Amniotic epithelial cell (primary cell): ENCODE results near the gene BAZ2B.

Experiments
- DNase-seq: peaks from one replicate; pipeline ENCODE4 v3.0.0-alpha.2; 2010; ENCODE audit warnings: low read depth

Gene BAZ2B

DNA sequence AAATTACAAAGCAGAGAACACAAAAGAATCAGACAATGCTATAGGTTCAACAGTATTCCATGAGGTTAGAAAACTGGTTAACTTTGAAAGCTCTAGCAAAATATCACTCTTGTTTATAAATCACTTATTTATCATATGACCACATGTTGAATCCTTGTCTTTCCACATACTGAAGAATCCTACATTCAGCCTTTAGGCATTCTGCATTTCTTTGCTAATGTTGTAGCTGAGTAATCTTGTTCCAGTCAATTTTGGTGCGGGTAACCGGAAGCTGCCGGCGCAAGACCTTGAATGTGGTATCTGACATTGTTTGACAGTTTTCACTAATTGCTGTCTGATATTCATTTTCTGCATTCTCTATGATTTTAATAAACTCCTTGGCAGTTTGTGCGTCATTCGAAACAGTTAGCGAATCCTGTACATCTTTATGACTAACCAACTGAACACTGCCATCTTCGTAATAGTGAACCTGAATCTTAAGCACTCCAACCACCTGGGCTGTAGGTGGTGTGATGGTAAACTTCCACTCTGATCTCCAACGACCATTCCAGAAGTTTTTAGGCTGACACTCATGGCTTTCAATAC, 154.1 kb downstream of the BAZ2B start:
- peak; percentile 45 for DNase-seq

GRCh38 chr2:159461076-159461475, 155.3 kb downstream of the BAZ2B start:
- no peak for DNase-seq

DNA sequence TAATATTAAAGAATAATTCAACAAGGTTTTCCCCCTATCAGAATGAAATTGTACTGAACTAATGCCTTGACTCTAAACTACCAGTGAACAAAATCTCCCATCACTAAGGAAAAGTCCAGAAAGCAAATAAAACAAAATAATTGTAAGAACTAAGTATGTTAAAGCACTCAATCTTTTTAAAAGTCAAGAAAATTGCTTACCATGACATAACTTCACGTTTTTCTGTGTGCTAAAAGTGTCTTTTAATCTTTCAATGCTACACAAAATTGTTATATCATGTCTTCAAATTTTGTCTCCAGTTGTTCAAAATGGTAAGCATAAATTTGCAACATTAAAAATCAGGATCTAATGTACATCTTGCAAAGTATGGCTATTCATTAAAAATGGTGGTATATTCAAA, 156.1 kb downstream of the BAZ2B start:
- DNase-seq = no peak

GRCh38 chr2:159459279-159459678, 157.1 kb downstream of the BAZ2B start:
- no peak for DNase-seq

- no peak for DNase-seq
These were observed 158.8 kb downstream of the BAZ2B start for GRCh38 chr2:159457589-159457988.

GRCh38 chr2:159456500-159457426, 159.6 kb downstream of the BAZ2B start:
- no peak for DNase-seq

GRCh38 chr2:159455330-159455918, 160.9 kb downstream of the BAZ2B start:
- no peak for DNase-seq

- peak; percentile 62 for DNase-seq
These were observed 162.2 kb downstream of the BAZ2B start for GRCh38 chr2:159454185-159454584.

DNA sequence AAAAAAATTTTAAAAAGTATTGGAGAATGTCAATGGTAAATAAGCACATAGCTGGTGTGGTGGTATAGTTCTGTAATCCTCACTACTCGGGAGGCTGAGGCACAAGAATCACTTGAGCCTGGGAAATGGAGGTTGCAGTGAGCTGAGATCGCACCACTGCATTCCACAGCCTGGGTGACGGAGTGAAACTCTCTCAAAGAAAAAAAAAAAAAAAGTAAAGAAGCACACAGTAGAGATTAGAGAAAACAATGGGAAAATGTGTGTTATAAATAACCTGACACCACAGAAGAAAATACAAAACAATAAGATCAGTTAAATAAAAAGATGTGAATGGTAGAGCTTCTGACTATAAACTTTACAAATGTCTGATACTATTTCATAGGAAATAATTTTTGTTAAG, 166.2 kb downstream of the BAZ2B start:
- DNase-seq = no peak

DNA sequence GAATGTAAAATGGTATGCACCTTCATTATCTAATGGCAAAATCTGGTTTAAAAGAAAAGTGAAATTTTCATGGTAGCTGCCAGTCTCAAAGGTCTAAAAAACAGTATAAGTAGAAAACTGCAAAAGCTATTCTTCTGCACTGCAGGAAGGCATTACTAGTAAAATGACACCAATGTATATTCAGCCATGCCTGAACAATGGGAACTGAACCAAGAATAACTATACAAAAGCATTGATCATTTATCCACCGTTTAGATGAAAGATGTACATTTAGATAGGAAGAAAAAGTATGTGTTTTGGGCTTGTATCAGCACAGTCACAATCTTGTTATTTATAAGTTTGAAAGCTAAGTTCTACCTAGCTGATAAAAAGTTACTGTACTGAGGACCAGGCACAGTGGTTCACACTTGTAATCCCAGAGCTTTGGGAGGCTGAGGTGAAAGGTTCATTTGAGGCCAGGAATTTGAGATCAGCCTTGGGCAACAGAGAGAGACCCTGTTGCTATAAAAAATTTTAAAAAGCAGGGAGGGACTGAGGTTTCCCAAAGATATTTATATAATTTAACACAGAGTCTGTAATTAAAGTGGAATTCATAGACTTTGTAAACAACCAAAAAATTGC, 166.7 kb downstream of the BAZ2B start:
- no peak for DNase-seq

DNA sequence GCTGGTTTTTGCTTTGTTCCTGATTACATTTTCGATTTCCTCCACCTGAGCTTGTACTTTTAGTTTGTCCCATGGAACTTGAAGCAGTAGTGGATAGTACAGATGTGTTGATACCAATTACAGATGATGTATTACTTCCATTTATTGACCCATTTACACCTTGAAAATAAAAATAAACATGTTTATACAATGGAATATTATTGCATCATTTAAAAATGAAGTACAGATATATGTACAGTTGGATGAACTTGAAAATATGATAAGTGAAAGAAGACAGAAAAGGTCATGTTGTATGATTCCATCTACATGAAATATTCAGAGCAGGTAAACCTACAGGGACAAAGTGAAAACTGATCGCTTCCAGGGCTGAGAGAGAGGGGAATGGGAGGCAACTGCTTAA, 169.5 kb downstream of the BAZ2B start:
- DNase-seq = no peak

DNA sequence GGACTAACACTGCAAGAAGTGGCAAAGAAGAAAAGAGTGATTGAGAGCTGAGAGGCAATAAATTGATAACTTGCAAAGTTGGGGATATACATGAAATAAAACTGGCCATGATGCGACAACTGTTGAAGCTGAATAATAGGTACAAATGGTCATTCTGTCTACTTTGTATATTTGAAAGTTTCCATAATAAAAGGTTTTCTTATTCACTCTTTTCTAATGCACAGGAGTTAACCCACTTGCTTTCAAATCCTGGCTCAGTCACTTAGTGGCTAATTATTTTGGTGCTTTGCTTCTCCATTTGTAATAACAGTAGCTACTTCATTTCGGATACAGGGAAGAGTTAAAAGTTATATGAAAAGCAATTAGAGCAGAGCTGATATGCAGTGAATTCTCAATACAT, 170.1 kb downstream of the BAZ2B start:
- no peak for DNase-seq

- DNase-seq = no peak
These were observed 171.0 kb downstream of the BAZ2B start for GRCh38 chr2:159445307-159445706.

DNA sequence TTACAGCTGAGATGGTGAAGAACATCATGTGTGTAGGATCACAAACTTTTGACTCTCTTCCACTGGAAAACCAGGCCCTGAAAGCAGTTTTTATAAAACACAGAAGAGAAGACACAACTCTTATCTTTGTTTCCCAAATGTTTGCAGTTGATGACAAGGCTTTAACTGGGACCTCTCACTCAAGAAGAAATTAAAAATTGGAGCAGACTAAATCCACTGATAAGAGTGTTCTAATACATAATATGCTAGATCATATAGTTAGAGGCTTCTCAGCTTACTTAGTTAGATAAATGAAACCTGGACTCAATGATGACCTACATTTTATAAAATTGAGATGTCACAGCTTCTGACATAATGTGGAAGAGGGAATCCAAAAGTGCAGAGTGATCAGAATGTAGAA, 171.6 kb downstream of the BAZ2B start:
- DNase-seq = no peak

DNA sequence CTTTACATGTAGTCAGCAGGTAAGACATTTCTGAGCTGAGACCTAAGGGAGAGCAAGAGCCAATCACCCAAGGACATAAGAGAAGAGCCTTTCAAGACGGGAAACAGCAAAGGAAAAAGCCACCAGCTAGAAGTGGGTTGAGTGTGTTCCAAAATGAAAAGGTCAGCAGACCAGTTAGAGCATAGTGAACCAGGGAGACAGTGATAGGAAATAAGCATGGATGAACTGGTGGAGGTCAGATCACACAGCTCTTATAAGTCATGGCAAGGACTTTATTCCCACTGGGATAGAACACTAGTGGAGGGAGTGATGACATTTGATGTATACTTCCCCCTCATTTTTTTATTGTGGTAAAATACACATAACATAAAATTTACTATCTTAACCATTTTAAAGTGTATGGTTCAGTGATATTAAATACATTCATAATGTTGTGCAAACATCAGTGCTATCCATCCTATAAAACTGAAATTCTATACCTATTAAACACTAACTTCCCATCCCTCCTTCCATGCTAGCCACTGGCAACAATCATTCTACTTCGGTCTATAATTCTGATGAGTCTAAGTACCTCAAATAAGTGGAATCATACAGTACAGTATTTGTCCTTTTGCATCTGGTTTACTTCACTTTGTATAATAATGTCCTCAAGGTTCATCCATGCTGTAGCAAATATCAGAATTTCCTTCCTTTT, 174.0 kb downstream of the BAZ2B start:
- DNase-seq = no peak

GRCh38 chr2:159441182-159441581, 175.2 kb downstream of the BAZ2B start:
- no peak for DNase-seq

DNA sequence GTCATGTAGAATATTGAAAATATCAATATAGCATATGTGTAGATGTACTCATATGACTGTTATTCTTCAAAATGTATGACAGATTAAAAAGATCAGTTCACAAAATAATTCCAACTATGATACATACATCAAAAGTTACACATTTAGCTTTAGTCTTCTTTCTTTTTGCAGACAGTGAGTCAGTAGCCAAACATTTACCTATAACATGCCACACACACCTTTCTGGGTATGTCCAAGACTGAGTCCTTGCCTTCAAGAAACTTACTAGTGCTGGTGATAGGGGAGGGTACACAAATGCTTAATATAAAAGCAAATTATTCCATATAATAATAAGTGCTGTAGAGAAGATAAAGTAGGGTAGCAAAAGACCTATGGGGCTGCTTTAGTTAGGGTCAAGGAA, 176.9 kb downstream of the BAZ2B start:
- DNase-seq = no peak

GRCh38 chr2:159438720-159439353, 177.5 kb downstream of the BAZ2B start:
- no peak for DNase-seq

DNA sequence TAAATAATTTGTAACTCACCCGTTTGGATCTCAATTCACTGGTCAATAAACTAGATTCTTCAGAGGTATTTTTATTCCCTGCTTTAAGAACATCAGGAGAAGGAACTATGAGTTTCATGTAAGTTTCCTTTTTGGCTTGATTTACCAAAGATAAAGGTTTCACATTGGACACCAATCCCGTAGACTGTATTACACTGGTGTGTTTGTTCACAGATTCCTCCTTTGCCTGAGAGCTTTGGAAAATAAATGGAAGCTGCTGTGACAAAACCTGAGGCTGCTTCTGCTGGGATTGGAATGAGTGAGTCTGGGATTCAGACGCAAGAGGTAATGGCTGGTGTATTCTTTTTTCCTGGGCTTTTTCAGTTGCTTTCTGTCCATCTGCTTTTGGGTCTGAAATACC, 178.1 kb downstream of the BAZ2B start:
- no peak for DNase-seq

DNA sequence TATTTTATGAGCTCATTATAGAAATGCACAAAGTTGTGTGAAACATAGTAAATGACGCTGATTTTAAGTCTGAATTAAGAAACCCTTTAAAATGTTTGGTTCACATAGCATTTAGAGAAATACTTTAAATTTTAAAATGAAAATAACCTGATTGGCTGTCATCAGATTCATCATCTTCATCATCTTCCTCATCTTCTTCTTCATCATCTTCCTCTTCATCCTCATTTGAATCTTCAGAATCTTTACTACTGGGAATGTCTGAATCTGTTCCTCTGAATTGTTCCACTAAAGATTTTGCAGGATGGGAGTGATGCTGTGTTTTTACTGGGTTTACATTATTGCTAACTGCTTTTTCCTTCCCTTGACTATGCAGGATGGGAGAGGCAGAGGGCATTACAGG, 183.7 kb downstream of the BAZ2B start:
- no peak for DNase-seq

- DNase-seq = no peak
These were observed 189.3 kb downstream of the BAZ2B start for GRCh38 chr2:159427048-159427447.

- DNase-seq = no peak
These were observed 196.9 kb downstream of the BAZ2B start for GRCh38 chr2:159419403-159419802.
